ENCODE data around the gene DAB2IP. TPM values are rescaled to one million over a fixed set of nuclear protein-coding genes. Genes with fewer than 3 reads are reported as not detected.
"Not testable (repeated sequence)": the region's sequence is repeated elsewhere in the genome, so short reads cannot be mapped to it uniquely, and the experiment has no call there.

Gene DAB2IP
- total RNA-seq, 4 donors from 2014 or later = 55.2 to 76.0 (median 60.5) TPM

- H3K27me3 ChIP-seq = no peaks in the 10 kb centered on the region
- no peak overlapping the region for H3K4me3 ChIP-seq
- no peak overlapping the region for H3K27ac ChIP-seq
- TF ChIP-seq CTCF (IDR thresholded peaks at IDR 0.05) (no peak), POLR2A (IDR thresholded peaks at IDR 0.05) (no peak)
- H3K9me3 ChIP-seq = no peaks in the 10 kb centered on the region
- peaks cover 0 to 13% (median 5%) of the 10 kb centered on the region in 4 donors for H3K4me1 ChIP-seq
- no peak for DNase-seq
- H3K36me3 ChIP-seq = no peaks in the 10 kb centered on the region
Observed at GRCh38 chr9:121642758-121643157, 8.7 kb upstream of the DAB2IP start.

GRCh38 chr9:121643473-121643872 is 8.0 kb upstream of the DAB2IP start:
- no peak for DNase-seq
- no peaks in the 10 kb centered on the region for H3K36me3 ChIP-seq
- TF ChIP-seq CTCF (IDR thresholded peaks at IDR 0.05) (no peak), POLR2A (IDR thresholded peaks at IDR 0.05) (no peak)
- H3K9me3 ChIP-seq = no peaks in the 10 kb centered on the region
- H3K4me1 ChIP-seq = peaks cover 0 to 10% (median 5%) of the 10 kb centered on the region in 4 donors
- no peak overlapping the region for H3K4me3 ChIP-seq
- no peak overlapping the region for H3K27ac ChIP-seq
- H3K27me3 ChIP-seq = no peaks in the 10 kb centered on the region

DNA sequence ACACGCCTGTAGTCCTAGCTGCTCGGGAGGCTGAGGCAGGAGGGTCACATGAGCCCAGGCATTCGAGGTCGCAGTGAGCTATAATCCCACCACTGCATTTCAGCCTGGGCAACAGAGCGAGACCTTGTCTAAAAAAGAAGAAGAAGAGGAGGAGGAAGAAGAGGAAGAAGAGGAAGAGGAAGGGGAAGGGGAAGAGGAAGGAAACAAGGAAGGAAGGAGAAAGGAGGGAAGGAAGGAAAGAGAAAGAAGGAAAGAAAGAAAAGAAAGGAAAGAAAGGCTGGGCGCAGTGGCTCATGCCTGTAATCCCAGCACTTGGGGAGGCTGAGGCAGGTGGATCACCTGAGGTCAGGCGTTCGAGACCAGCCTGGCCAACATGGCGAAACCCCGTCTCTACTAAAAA is 7.4 kb upstream of the DAB2IP start:
- DNase-seq, H3K4me3 ChIP-seq, H3K9me3 ChIP-seq, H3K27ac ChIP-seq, H3K36me3 ChIP-seq, H3K27me3 ChIP-seq: not testable (repeated sequence)
- peaks cover 0 to 12% (median 5%) of the 10 kb centered on the region in 4 donors for H3K4me1 ChIP-seq

DNA sequence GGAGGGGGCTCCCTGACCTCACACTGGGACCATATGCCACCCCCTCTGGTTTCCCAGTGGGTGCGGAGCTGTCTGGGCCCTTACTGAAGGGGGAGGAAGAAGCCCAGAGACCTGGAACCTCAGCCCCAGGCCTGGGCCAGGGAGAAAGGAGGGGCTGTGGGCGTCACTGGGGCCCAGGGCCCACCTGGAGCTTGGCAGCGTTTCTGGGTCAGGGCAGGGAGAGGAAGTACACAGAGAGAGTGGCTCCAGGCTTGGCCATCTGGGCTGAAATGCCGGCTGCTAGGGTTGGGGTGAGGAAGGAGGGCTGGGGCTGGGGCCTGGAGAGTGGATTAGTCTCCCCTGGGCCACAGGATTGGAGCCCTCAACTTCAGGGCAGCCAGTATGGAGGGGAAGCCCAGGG is 6.4 kb upstream of the DAB2IP start:
- TF ChIP-seq CTCF (IDR thresholded peaks at IDR 0.05) = no peak
- TF ChIP-seq POLR2A (IDR thresholded peaks at IDR 0.05) = no peak
- no peaks in the 10 kb centered on the region for H3K27me3 ChIP-seq
- no peaks in the 10 kb centered on the region for H3K36me3 ChIP-seq
- H3K27ac ChIP-seq = no peak overlapping the region
- peak in 1 of 3 donors; percentile 35 for DNase-seq
- H3K4me3 ChIP-seq = no peak overlapping the region
- H3K4me1 ChIP-seq = peaks cover 0 to 22% (median 6%) of the 10 kb centered on the region in 4 donors
- no peaks in the 10 kb centered on the region for H3K9me3 ChIP-seq

DNA sequence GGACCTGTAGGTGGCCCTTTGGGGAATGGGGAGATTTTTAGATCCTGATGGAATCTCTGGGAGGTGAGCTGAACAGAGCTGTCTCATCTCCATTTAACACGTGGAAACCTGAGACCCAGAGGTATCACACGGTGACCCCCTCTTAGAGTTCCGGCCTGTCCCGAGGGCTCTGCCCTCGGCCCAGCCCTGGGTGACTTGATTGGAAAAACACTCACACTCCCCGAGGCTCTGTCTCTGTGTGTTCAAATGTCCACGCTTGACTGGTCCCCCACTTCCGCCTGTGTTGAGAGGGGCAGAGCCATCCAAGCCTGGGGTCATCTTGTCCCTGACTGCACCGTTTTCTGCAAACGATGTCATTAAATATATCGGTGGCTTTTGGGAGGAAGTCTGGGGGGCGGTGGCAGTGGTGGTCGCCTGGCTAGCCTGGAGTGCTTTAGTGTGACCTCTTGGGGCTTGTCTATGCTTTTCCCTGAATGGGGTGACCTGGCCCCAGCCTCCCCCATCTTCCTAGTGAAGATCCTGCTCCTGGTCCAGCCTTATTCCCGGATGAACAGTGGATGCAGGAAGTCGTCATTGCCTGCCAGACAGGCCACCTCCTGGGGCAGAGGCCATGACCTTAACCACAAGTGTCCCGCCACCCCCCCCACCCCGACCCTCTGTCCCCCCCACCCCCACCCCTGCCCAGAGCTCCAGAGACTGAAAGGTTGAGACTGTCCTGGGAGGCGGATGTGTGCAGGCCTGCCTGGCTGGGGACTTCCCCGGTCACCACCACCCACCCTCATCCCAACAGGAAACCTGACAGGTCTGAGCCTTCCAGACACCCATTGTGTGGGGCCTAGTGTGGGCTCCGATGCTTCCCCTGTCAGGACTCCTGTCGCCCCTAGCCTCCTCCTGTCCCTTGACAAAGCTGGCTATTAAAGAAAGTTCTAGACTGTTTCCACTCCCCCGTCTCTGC is 5.3 kb upstream of the DAB2IP start:
- Histone ChIP-seq H3K36me3 (no peaks in the 10 kb centered on the region), H3K27ac (no peak overlapping the region), H3K4me3 (no peak overlapping the region), H3K9me3 (no peaks in the 10 kb centered on the region), H3K4me1 (peaks cover 0 to 24% (median 4%) of the 10 kb centered on the region in 4 donors), H3K27me3 (peaks cover 0 to under 1% of the 10 kb centered on the region in 2 donors)
- peak in 1 of 3 donors; percentile 42 for DNase-seq
- TF ChIP-seq POLR2A (IDR thresholded peaks at IDR 0.05) (no peak), CTCF (IDR thresholded peaks at IDR 0.05) (no peak)

DNA sequence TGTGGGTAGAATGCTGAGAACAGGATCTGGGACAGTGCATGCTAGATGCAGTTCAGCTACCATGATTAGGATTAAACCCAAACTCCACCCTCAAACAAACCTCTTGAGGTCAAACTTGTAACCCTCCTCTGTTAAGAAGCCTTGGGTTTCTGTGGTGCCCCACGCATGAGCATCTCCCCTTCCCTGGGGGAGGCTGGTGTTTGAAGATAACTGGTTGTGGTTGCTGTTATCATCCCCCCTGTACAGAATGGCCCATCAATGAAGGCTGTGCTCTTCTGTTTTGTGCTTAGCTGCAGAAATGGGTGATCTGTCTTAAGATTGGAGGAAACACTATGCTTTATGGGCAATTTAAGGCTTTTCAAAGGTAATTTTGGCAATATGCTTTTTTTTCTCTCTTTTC is 4.4 kb upstream of the DAB2IP start:
- H3K27me3 ChIP-seq = peaks cover 0 to 3% of the 10 kb centered on the region in 2 donors
- no peaks in the 10 kb centered on the region for H3K9me3 ChIP-seq
- TF ChIP-seq CTCF (IDR thresholded peaks at IDR 0.05) = no peak
- TF ChIP-seq POLR2A (IDR thresholded peaks at IDR 0.05) = no peak
- no peak overlapping the region for H3K4me3 ChIP-seq
- H3K27ac ChIP-seq = no peak overlapping the region
- no peak for DNase-seq
- H3K4me1 ChIP-seq = peaks cover 0 to 31% (median 5%) of the 10 kb centered on the region in 4 donors
- no peaks in the 10 kb centered on the region for H3K36me3 ChIP-seq
